DMS 273 (cell line): ENCODE data around the gene INAFM2.

Source experiments
- DNase-seq: peaks from one replicate; lab custom pipeline; 2025; ENCODE audit not compliant: unreplicated experiment; lab: John Stamatoyannopoulos, UW

Gene INAFM2

DNA sequence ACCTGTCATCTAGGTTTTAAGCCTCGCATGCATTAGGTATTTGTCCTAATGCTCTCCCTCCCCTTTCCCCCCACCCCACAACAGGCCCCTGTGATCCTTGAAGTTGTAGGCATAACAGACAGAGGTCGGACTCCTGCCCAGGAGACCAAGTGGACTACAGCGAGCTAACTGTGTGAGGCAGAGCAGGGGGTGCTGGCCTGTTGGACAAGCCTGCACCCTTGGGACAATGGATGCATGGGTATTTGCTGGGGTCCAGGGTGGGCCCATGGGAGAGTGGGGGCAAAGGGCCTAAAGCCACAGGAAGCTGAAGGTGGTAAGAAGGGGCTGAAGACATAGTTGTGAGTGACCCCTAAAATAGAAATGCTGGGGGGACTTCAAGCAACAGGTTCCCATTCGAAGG, 18.2 kb upstream of the INAFM2 start:
- no peak for DNase-seq

DNA sequence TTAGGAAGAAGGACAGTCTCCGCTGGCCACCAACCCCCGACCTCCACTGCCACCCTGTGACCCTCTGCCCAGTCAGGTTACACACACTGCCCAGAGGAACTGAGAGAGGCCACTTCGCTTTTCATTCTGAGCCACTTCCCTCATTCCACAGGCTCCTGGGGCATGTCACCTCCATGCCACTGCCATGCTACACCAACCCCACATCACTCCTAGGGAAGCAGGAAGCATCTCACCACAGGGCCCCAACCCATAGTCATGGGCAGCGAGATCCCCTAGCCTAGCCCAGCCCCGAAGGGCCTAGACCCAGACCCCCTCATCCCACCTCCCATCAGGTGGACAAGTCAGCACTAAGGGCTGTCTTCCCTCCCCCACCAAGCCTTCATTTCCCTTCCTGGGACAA, 17.1 kb upstream of the INAFM2 start:
- DNase-seq = no peak

DNA sequence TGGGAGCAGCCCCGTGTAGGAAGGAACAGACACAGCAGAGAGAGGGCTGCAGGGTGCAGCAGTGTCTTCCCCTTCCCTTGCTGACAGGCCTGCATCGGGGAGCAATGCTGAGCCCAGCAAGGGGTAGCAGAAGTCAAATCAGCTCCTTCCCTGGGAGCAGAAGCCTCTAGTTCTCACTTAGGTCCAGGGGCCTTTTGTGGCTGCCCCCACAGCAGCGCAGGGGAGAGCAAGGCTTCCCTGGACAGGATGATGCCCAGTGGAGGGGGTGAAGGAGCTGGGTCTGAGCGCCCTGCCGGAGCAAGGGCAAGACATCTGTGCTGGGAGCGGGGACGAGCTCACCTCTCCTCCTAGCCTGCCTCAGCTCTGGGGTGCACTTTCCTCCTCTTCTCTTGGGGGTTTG, 16.6 kb upstream of the INAFM2 start:
- DNase-seq = no peak

DNA sequence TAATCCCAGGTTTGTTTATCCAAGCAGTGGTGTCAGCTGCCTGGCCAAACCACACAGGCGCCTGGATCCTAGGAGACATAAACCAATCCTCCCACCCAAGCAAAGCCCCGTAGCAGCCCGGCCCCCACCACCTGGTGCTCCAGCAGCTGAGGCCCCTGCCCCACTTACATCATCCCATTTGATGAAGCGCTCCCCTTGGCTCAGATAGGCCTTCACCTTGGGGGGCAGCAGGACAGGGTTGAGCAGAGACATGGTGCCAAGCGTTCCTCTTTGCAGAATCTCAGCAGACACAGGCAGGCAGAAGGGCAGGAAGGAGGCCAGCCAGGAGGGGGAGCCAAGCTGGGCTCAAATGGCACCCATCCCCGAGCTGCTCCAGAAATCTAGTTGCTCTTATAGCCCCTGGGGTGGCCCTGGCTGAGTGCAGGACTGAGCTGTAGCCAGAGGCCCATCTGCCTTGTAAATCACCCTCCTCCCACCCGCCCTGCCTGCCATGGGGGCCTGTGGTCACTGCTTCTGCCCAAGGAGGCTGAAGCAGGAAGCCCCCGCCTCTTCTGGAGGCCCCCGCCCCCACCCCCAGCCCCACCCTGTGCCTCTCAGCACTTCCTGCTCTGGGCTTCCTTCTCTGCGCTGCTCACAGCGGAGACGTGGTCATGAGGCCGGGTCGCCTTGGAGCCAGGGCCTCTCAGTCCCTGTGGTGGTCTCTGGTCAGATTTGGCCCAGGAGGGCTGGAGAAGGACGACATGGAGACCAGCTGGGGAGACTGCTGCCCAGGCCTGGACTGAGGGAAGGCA, 15.9 kb upstream of the INAFM2 start, which contains the start of gene PLCB2:
PLCB2 (minus strand) TSS at position 515 of the 791 bp plus-strand sequence; CDS start at position 252, 263 bp downstream.
- DNase-seq = peak; percentile 61

DNA sequence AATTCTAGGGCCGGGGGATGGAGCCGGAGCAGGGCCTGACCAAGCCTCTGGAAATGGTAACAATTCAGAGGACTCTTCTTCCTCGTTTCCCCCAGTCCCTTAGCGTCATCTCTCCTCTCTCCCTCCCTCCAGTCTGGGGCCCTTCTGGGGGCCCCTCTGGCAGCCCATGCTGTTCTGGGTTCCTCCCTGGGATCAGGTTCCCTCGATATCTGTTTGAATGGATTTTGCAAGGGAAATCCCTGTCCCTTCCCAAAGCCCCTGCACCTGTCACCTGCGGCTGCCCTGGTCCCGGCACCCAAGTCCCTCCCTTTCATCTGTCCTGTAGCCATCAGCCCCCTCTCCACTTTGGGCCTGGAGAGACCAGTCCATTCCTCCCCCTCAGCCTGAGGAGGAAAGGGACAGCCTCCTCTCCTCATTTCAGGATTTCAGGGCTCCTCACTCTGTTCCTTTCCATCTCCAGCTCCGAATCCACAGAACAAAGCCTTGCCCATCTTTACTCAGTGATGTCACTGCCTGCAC, 14.1 kb upstream of the INAFM2 start:
- DNase-seq = no peak

DNA sequence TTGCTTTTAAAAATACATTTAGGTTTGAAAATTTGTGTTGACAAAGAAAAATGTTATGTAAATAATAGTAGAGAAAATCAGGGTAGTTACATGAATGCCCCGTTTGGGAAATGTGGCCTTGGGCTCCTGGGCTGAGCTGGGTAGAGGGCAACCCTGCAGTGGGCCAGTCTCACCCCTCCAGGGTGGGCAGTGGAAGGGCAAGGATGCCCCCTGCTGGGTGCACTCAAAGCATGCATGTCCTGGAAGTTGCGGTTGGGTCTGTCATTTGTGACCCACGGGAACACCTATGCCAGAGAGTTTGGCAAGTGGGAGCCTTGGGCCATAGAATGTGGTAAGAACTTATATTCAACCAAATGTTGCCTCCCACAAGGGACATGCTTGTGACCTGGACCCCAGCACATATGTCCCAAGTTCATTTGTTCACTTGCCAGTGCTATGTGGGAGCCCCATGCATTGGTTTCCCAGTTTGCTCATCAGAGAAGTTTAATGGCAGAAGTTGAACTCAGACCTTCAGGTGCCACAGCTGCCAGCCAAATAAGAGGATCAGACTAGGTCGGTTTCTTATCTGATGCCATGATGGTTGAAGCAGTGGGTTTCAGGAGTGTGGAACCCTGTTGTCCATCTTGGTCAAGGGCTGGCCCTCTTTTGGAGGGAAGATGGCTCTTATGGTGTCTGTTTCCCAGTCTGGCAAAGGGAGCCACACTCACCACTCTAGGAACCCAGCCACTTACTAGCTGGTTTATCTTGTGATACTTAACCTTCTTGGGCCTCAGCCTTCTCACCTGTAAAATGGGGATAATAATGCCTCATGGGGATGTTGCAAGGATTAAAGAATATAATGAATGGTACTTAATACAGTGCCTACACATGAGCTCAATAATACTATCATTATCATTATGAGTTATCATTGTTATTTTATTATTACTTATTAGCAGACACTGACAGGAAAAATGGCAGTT, 13.2 kb upstream of the INAFM2 start:
- peak; percentile 73 for DNase-seq

DNA sequence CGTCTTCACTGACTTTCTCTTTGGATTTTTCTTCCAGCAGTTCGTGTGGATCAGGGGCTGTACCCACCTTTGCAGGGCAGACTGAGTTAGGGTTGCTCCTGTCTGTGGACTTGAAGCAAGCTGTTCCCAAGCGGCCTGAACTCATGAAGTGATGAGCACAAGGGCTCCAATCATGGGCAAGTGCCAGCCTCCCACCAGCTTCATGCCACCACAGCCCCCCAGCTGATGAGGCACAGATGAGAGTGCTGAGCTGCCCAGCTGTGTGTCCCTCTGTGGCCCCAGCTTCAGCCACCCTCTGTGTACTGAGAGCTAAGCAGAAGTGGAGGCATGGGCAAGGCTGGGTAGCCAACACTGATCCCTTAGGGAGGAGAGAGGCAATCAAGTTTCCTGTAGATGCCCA, 12.5 kb upstream of the INAFM2 start:
- no peak for DNase-seq

DNA sequence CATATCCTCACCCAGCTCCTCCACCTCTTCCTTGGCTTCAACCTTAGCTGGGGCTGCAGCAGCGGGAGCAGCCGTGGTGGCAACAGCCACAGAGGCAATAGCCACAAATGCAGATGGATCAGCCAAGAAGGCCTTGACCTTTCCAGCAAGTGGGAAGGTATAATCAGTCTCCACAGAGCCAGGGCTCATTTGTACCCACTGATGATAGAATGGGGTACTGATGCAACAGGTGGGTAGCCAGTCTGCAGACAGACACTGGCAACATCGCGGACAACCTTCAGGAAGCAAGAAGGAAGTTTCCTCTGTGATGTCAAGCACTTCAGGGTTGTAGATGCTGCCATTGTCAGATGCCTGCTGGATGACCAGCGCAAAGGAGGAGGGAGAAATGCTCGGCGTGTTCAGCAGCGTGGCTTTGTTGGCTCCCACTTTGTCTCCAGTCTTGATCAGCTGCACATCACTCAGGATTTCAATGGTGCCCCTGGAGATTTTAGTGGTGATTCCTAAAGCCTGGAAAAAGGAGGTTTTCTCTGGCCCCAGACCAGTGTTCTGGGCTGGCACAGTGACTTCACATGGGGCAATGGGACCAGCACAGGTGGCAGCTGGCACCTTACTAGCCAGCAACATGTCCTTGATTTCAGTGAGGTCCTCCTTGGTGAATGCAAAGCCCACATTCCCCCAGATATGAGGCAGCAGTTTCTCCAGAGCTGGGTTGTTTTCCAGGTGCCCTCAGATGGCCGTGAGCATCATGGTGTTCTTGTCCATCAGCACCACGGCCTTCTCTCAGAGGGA, 10.9 kb upstream of the INAFM2 start:
- DNase-seq = no peak

DNA sequence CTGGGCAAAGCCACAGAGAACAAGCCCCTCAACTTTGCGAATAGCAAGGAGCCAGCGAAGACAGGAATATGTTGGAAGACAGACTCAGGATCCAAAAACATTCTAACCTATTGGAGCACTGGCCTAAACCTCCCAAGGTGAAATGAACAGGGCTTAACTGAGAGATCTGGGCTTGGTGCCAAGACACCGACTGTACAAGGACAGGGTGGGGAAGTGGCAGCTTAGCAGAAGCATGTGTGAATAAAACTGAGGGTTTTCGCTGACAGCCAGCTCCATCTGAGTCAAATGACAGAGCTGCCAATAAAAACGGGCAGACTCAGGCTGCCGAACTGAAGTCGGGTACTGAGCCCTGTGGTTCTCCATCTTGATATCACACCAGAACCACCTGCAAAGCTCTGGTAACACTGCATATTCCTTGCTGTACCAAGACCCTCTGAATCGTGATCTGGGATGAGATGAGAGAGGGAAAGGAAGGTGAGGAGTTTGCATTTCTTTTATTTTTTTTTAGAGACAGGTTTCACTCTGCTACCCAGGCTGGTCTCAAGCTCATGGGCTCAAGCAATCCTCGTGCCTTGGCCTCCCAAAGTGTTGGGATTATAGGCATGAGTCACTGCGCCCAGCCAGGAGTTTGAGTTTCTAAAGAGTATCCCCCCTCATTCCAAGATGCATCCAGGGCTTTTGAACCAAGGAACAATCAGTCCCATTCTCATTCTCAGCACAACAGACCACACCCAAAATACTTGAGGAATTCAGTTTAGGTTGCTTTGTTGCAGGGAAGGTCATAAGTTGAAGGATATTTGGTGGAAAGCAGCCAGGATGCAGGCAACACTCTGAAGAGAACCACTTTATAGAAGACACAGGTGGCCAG, 9.7 kb upstream of the INAFM2 start:
- DNase-seq = peak; percentile 77

DNA sequence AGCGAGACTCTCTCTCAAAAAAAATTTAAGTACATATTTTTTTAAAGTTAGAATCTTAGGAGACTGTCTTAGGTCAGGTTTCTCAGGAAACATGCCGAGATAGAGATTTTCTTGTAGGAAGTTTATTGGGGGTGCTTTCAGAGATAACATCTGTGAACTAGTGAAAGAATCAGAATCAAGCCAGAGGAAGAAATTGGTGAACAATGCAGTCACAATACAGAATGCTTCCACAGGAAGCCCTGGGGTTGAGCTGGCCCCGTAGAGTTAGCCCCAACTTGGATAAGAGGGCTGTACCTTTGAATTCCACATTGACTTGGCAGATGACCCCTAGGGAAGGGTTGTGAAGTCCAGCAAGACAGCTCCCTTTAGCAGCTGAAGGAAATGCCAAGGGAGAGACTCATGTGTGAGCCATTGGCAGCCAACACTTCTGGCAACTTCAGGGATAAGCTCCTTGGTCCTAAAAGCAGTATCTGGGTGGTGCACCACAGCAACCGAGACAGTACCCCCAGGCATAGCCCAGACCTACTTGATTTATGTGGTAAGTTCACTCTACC, 8.7 kb upstream of the INAFM2 start:
- no peak for DNase-seq

DNA sequence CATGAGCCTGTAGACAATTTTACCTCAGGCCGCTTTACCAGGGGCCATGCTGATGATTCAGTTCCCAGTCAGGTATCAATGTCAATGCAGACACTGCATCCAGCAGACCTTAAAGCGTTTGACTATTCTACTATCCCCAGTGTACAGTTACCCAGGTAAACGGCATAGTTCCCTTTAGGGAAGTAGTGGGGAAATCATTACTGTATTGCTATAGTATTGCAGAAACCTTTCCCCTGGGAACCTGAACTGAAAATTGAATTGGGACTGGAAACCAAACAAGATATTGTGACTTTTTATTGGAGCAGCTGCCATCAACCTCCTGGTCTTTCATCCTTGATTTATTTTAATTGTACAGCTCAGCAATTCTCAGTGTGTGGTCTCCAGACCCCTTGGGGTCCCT, 6.6 kb upstream of the INAFM2 start:
- DNase-seq = no peak

DNA sequence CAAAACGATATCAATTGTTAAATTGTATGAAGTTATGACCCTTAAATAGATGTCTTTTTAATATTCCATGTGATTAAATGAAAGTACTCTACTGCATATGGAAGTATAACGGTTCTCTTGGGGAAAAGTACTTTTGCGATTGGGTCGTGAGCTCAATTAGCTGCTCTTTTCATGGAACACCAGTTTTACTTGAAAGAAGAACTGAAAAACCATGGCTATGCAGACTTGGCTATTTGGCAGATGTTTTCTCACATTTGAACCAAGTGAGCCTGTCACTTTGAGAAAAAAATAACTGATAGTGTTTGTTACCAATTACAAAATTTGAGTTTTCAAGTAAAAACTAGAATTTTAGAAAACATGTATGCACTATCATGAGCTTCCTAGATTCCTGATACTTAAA, 5.9 kb upstream of the INAFM2 start:
- no peak for DNase-seq

DNA sequence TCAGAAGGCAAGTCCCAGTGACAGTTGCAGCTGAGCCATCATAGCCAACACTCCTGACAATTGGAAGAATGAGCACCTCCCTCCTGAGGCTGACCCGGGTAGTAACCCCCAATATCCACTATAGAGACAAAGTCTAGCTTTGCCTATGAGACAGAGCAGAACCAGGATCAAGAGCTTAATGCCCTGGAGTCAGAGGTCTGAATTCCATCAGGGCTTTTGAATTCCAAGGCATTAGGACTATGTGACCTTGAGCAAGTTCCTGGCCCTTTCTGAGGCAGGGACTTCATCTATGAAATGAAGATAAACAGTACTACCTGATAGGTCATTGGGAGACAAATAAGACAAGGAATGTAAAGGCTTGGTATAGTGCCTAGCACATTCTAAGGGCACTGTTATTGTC, 3.1 kb upstream of the INAFM2 start:
- DNase-seq = no peak

DNA sequence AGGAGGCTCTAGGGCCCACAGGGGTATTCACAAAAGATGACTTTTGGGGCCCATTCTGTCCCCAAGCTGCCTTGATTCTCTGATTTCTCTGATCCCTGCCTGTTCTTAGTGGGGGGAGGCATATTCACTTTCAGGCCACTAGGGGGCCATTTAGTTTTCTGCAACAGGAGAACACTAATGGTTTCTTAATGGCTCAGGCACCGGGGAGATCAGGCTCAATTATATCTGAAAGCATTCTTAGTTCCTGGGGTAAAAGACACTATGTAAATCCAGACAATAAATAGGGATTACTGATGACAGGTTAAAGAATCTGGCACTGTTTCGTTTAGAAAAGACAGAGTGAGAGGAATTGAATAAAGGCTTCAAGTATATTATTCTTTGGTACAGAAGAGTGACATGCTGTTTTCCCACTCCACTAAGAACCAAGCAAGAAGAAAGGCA, 2.5 kb upstream of the INAFM2 start:
- DNase-seq = peak; percentile 76

DNA sequence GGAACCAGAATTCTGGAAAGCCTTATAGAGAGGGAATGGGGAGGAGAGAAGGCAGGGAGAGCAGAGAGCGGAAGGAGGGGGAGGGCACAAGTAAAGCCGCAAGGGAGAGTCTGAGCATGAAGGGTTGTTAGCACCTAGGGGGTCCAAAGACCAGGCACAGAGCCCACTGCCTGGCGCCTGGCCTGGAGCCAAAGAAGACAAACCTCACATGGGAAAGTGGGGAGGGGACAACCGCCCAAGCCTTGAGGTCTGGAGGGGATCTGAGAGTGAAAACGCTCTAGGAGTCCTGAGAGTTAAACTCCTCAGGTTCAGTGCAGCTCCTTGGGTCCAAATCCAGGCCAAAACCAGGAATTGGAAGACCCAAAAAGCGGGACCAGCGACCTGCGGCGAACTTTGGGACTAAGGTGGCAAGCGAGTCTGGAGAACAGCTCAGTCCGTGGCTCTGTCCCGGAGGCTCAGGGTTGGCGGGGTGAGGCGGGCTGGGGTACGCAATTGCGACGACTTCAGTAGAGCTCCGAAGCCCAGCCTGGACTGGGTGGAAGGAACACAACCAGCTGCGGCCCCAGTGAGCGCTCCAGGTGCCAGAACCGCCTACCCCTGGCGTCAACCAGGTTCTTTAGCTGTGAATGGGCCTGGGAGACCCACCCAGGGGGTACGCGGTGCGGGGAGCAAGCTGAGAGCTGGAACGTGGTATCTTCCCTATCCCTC, 807 bp upstream of the INAFM2 start:
- DNase-seq = peak; percentile 44

DNA sequence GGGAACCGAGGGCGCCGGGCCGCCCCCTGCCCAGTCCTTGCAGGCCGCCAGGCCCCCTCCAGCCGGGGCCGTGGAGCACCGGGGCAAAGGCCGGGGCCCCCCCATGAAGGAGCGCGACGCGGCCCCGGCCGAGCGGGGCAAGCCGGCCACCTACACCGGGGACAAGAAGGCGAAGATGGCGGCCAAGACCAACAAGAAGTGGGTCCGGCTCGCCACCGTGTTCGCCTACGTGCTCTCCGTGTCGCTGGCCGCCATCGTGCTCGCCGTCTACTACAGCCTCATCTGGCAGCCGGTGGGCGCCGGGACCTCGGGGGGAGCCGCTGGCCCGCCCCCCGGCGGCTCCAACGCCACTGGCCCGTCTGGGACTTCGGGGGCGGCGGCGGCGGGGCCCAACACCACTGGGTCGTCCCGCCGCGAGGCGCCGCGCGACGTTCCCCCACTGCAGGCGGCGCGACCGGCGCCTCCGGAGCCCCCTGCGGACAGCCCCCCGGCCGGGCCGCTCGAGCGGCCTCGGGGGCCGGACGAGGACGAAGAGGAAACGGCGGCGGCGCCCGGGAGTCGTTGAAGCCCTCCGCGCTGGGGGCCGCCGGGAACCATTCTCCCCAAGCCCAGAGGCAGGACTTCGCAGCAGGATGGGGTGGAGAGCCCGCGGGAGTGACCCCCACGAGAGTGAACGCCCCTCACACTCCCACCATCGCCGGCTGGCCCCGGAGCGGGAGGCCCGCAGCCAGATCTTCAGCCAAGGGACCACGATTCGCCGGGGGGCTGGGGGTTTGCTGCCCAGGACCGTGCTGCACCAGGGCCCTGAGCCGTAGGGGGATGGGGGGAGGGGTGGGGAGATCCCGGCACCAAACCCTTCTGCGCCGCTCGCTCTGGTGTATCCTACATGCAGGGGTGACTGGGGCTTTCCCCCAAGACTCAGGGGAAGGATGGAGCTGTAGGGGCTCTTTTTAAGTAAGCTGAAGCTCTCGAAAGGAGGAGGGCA, 753 bp downstream of the INAFM2 start:
- DNase-seq = peak; percentile 43

DNA sequence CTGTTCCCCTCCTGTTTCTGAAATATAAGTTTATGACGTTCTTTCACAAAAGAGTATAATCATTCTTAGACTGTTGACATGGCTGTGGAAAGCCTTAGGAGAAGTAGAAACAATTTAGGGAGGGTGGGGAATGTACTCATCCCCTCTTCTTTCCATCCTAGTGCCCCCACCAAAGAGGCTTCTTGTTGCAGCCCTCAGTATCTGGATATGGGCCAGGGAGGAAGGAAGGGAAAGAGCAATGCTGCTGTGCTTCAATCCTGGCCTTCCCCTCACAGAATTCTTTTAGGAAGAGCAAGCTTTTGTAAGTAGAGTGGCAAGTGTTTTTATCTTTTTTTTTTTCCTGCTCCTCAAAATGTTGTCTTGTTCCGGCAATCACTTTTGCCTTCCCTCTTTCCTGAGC, 1.7 kb downstream of the INAFM2 start:
- DNase-seq = no peak

DNA sequence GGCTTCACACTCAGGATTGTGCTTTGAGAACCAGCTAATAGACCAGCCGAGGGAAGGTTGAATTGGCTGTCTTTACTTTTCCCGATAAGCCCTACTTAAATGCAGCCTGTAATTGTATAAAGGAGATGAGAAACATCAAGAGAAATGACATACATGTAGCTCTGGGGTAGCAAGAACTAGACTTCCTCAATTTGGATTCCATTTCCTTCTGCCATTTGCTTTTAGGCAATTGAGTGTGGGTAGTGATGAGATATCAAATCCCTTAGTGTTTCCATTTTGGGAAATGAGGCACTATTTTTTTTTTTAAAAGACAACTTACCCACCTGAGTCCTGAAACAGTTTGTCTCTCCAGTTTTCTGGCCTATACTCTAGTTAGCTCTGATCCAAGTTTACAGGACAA, 2.2 kb downstream of the INAFM2 start:
- no peak for DNase-seq
